Natural killer cell (primary cell): ENCODE measurements around the gene SFTPB. TPM values are rescaled to one million over a fixed set of nuclear protein-coding genes. Genes with fewer than 3 reads are reported as not detected.

Source experiments
- ATAC-seq, 3 donors: fragments of 150-1000 bp in 2 of 3; fragments of 200-7000 bp in 1 of 3; cut with Tn5 transposase; 1 replicate in 1 of 3; 2 replicates in 2 of 3; pipeline ENCODE4 v1.10.0; 2021; ENCODE audit warnings: mild to moderate bottlenecking in 2 of 3, moderate library complexity in 2 of 3
- DNase-seq, 2 donors: peaks; one replicate each; pipeline versions ENCODE4 v3.0.0 to v3.0.0-alpha.2; 2013 to 2021; ENCODE audit warnings: mixed read lengths in 1 of 2
- H3K27ac ChIP-seq: one replicate; pipeline ENCODE4 v1.5.1; 2013; ENCODE audit warnings: mild to moderate bottlenecking, low read length
- H3K27me3 ChIP-seq: one replicate; pipeline ENCODE4 v1.6.1; 2013; ENCODE audit warnings: low read length; ENCODE audit not compliant: control insufficient read depth, insufficient read depth
- H3K36me3 ChIP-seq: one replicate; pipeline ENCODE4 v1.6.1; 2013; ENCODE audit warnings: low read length; ENCODE audit not compliant: control insufficient read depth, insufficient read depth
- H3K4me1 ChIP-seq: one replicate; pipeline ENCODE4 v1.6.1; 2013; ENCODE audit warnings: low read length; ENCODE audit not compliant: control insufficient read depth, insufficient read depth
- H3K4me3 ChIP-seq: one replicate; pipeline ENCODE4 v1.5.1; 2013; ENCODE audit warnings: low read length
- H3K9me3 ChIP-seq: one replicate; pipeline ENCODE4 v1.6.1; 2013; ENCODE audit warnings: low read length; ENCODE audit not compliant: control insufficient read depth, insufficient read depth
- H3K27ac Mint-ChIP-seq, 2 donors: one replicate each; pipeline ENCODE4 v1.8.0; 2022; ENCODE audit warnings: mild to moderate bottlenecking in 2 of 2, mixed read lengths in 2 of 2, moderate library complexity in 1 of 2
- H3K27me3 Mint-ChIP-seq, 2 donors: one replicate each; pipeline ENCODE4 v1.8.0; 2022; ENCODE audit warnings: low read depth in 2 of 2, mixed read lengths in 2 of 2
- H3K36me3 Mint-ChIP-seq: one replicate; pipeline ENCODE4 v1.8.0; 2022; ENCODE audit warnings: mixed read lengths
- H3K4me1 Mint-ChIP-seq, 2 donors: one replicate each; pipeline ENCODE4 v1.8.0; 2022; ENCODE audit warnings: mixed read lengths in 2 of 2
- H3K4me3 Mint-ChIP-seq: one replicate; pipeline ENCODE4 v1.8.0; 2022; ENCODE audit warnings: mild to moderate bottlenecking, moderate library complexity, mixed read lengths
- H3K9me3 Mint-ChIP-seq, 2 donors: one replicate each; pipeline ENCODE4 v1.8.0; 2022; ENCODE audit warnings: mixed read lengths in 2 of 2
- WGBS: methylation state at CpG from one replicate; pipeline ENCODE4 v1.1.7; 2013; ENCODE audit warnings: missing lambda C conversion rate; ENCODE audit not compliant: insufficient coverage; 5-methylcytosine and 5-hydroxymethylcytosine counted together
- intact Hi-C: fragments of 100-400 bp; cut with micrococcal nuclease; formaldehyde crosslinking; loops from one replicate; pipeline ENCODE4 v1.14.2; 2022
- total RNA-seq, 4 donors: library from RNA; stranded (reverse); fragments of 120-200 nt in 1 of 4; gene quantifications; one replicate each; pipeline versions ENCODE4 v1.2.3 to v1.2.4, GENCODE V29; 2013 to 2022
- TF ChIP-seq, protein P1 (sequence below): fragments of 200-600 bp; IDR thresholded peaks from one replicate; pipeline ENCODE4 v1.8.0; 2022; ENCODE audit warnings: antibody characterized with exemption

The SFTPB gene
- total RNA-seq, 3 donors from 2014 or later (not counting 1 experiment from before 2014, with no cell fraction given) = not detected

DNA sequence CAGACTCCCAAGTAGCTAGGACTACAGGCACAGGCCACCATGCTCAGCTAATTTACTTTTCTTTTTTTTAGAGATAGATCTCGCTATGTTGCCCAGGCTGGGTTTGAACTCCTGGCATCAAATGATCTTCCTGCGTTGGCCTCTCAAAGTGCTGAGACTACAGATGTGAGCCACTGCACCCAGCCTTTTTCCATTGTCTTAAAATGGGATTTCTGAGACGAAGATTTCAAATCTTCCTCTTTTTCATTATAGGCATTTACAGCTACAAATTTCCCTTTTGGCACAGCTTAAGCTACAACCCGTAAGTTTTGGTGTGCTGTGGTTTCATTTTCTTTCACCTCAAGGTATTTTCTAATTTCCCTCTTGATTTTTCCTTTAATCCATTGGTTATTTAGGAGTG, 34.8 kb upstream of the SFTPB start:
- no peak overlapping the region for H3K4me3 ChIP-seq
- WGBS = 86% methylated on average over 2 of the region's 4 CpGs

GRCh38 chr2:85702172-85702571, 34.2 kb upstream of the SFTPB start:
- Histone ChIP-seq H3K9me3 (no peaks in the 10 kb centered on the region), H3K4me3 (no peak overlapping the region), H3K27ac (peak overlapping the region; percentile 69), H3K36me3 (peaks cover 28% of the 10 kb centered on the region), H3K27me3 (no peaks in the 10 kb centered on the region), H3K4me1 (peaks cover 85% of the 10 kb centered on the region)
- DNase-seq (no peak), ATAC-seq (no peak)
- Mint-ChIP-seq H3K4me3 (peak overlapping the region; percentile 76), H3K27me3 (no peaks in the 10 kb centered on the region), H3K36me3 (peaks cover 14% of the 10 kb centered on the region), H3K27ac (peak overlapping the region; percentile 93 to 96), H3K4me1 (peaks cover 93 to 94% of the 10 kb centered on the region in 2 donors), H3K9me3 (no peaks in the 10 kb centered on the region)
- intact Hi-C loops = loop anchor here (5.0 kb wide), 1 partner anchor 295 kb away; no protein-coding TSS in a partner anchor
- TF ChIP-seq, protein P1, sequence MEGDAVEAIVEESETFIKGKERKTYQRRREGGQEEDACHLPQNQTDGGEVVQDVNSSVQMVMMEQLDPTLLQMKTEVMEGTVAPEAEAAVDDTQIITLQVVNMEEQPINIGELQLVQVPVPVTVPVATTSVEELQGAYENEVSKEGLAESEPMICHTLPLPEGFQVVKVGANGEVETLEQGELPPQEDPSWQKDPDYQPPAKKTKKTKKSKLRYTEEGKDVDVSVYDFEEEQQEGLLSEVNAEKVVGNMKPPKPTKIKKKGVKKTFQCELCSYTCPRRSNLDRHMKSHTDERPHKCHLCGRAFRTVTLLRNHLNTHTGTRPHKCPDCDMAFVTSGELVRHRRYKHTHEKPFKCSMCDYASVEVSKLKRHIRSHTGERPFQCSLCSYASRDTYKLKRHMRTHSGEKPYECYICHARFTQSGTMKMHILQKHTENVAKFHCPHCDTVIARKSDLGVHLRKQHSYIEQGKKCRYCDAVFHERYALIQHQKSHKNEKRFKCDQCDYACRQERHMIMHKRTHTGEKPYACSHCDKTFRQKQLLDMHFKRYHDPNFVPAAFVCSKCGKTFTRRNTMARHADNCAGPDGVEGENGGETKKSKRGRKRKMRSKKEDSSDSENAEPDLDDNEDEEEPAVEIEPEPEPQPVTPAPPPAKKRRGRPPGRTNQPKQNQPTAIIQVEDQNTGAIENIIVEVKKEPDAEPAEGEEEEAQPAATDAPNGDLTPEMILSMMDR = no peak

More for the DNA sequence above, 34.8 kb upstream of the SFTPB start:
- ATAC-seq (no peak), DNase-seq (no peak)
- Histone ChIP-seq H3K27me3 (no peaks in the 10 kb centered on the region), H3K9me3 (no peaks in the 10 kb centered on the region), H3K27ac (peak overlapping the region; percentile 69), H3K36me3 (peaks cover 22% of the 10 kb centered on the region), H3K4me1 (peaks cover 80% of the 10 kb centered on the region)
- Mint-ChIP-seq H3K9me3 (no peaks in the 10 kb centered on the region), H3K27ac (peak overlapping the region; percentile 93 to 96), H3K4me1 (peaks cover 90% of the 10 kb centered on the region in 2 donors), H3K27me3 (no peaks in the 10 kb centered on the region), H3K36me3 (peaks cover 14% of the 10 kb centered on the region), H3K4me3 (peak overlapping the region; percentile 76)
- intact Hi-C loops = loop anchor here (5.0 kb wide), 1 partner anchor 295 kb away; no protein-coding TSS in a partner anchor
- TF ChIP-seq, protein P1 = no peak

DNA sequence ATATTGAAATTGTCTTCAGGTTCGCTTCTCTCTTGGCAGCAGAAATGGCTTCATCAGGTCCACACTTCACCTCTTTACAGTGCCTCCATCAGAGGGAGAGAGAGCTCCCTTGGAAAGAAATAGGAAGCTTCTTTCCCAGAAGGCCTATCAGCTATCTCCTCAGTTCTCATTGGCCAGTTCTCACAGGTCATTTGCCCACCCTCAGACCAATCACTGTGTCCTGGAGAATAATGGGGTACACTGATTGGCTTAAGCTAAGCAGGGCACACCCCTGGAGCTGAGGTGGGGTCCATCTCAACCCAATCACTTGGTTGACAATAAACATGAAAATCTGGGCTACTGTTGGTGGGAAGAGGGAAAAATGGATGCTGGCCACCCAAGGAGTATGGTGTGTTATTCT, 31.3 kb upstream of the SFTPB start:
- Mint-ChIP-seq H3K27me3 (no peaks in the 10 kb centered on the region), H3K27ac (peak overlapping the region; percentile 95 to 96), H3K4me3 (peak overlapping the region; percentile 97), H3K9me3 (no peaks in the 10 kb centered on the region), H3K4me1 (peaks cover 83 to 89% of the 10 kb centered on the region in 2 donors), H3K36me3 (peaks cover 14% of the 10 kb centered on the region)
- Histone ChIP-seq H3K9me3 (no peaks in the 10 kb centered on the region), H3K27me3 (no peaks in the 10 kb centered on the region), H3K36me3 (peaks cover 53% of the 10 kb centered on the region), H3K4me3 (no peak overlapping the region), H3K4me1 (peaks cover 68% of the 10 kb centered on the region), H3K27ac (peak overlapping the region; percentile 85)
- intact Hi-C loops = no loop called here
- no peak for DNase-seq
- no CpG with 5 or more reads among the region's 1 CpG for WGBS
- TF ChIP-seq, protein P1 = no peak
- ATAC-seq = no peak

GRCh38 chr2:85698880-85699254, 30.9 kb upstream of the SFTPB start:
- intact Hi-C loops = no loop called here
- H3K36me3 Mint-ChIP-seq = peaks cover 14% of the 10 kb centered on the region
- Histone ChIP-seq H3K4me1 (peaks cover 67% of the 10 kb centered on the region), H3K4me3 (peak overlapping the region; percentile 76), H3K36me3 (peaks cover 53% of the 10 kb centered on the region), H3K9me3 (no peaks in the 10 kb centered on the region), H3K27me3 (no peaks in the 10 kb centered on the region), H3K27ac (peak overlapping the region; percentile 85)
- DNase-seq (no peak), ATAC-seq (peak in 1 of 3 donors; percentile 27)
- TF ChIP-seq, protein P1 = no peak
- H3K27ac Mint-ChIP-seq = peak overlapping the region; percentile 95 to 96
- peak overlapping the region; percentile 97 for H3K4me3 Mint-ChIP-seq
- no peaks in the 10 kb centered on the region for H3K27me3 Mint-ChIP-seq
- 50% methylated on average over 8 of the region's 8 CpGs for WGBS
- H3K9me3 Mint-ChIP-seq = no peaks in the 10 kb centered on the region
- H3K4me1 Mint-ChIP-seq = peaks cover 82 to 87% of the 10 kb centered on the region in 2 donors
